Central memory CD8-positive, alpha-beta T cell (primary cell): ENCODE measurements around the gene PIK3CB.
"Not testable (repeated sequence)": the region's sequence is repeated elsewhere in the genome, so short reads cannot be mapped to it uniquely, and the experiment has no call there.

Source experiments
- ATAC-seq: fragments of 150-1000 bp; cut with Tn5 transposase; replicated peaks from 2 replicates; pipeline ENCODE4 v1.10.0; 2022; ENCODE audit warnings: mild to moderate bottlenecking, moderate FRiP score, moderate number of reproducible peaks; ENCODE audit not compliant: poor library complexity, severe bottlenecking; ENCODE audit errors: extremely low read depth
- DNase-seq, 2 donors: peaks; one replicate each; pipeline ENCODE4 v3.0.0; 2021; ENCODE audit warnings: low spot score in 2 of 2
- H3K27ac Mint-ChIP-seq: one replicate; pipeline ENCODE4 v1.8.0; 2022; ENCODE audit warnings: low read depth, mild to moderate bottlenecking, moderate library complexity, mixed read lengths
- H3K27me3 Mint-ChIP-seq: one replicate; pipeline ENCODE4 v1.8.0; 2022; ENCODE audit warnings: mixed read lengths
- H3K36me3 Mint-ChIP-seq: one replicate; pipeline ENCODE4 v1.8.0; 2022; ENCODE audit warnings: mild to moderate bottlenecking, moderate library complexity, mixed read lengths; ENCODE audit not compliant: insufficient read depth
- H3K4me1 Mint-ChIP-seq: one replicate; pipeline ENCODE4 v1.8.0; 2022; ENCODE audit warnings: mixed read lengths
- H3K4me3 Mint-ChIP-seq: one replicate; pipeline ENCODE4 v1.8.0; 2022; ENCODE audit warnings: mild to moderate bottlenecking, moderate library complexity, mixed read lengths
- H3K9me3 Mint-ChIP-seq: one replicate; pipeline ENCODE4 v1.8.0; 2022; ENCODE audit warnings: mixed read lengths

PIK3CB gene

DNA sequence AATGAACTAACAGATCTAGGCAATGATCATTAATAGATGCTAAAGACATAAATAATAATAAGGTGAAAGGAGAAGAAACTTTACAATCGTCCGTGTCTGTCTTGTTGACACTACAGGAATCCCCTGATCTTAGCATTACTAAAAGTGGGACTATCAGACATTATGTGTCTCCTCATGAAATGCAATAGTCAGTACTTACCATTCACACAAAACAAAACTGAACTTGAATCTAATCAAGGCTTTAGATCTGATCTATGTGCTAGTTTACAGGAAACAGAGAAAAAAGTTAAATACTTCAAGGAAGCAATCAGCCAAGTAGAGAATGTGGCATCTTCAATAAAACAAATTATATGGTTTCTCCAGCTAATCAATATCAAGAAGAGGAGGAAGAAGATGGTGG, 73.7 kb downstream of the PIK3CB start:
- Mint-ChIP-seq H3K27me3 (no peaks in the 10 kb centered on the region), H3K27ac (peak overlapping the region; percentile 62), H3K36me3 (peaks cover 8% of the 10 kb centered on the region), H3K4me1 (peaks cover 35% of the 10 kb centered on the region), H3K9me3 (no peaks in the 10 kb centered on the region), H3K4me3 (no peak overlapping the region)
- ATAC-seq (no peak), DNase-seq (no peak)

- H3K36me3 Mint-ChIP-seq, result peaks cover 7% of the 10 kb centered on the region
- no peak overlapping the region for H3K4me3 Mint-ChIP-seq
- no peak overlapping the region for H3K27ac Mint-ChIP-seq
- no peak for DNase-seq
- no peaks in the 10 kb centered on the region for H3K9me3 Mint-ChIP-seq
- H3K27me3 Mint-ChIP-seq, result no peaks in the 10 kb centered on the region
- ATAC-seq, result no peak
- no peaks in the 10 kb centered on the region for H3K4me1 Mint-ChIP-seq
Observed at GRCh38 chr3:138748190-138748589, 86.5 kb downstream of the PIK3CB start.

DNA sequence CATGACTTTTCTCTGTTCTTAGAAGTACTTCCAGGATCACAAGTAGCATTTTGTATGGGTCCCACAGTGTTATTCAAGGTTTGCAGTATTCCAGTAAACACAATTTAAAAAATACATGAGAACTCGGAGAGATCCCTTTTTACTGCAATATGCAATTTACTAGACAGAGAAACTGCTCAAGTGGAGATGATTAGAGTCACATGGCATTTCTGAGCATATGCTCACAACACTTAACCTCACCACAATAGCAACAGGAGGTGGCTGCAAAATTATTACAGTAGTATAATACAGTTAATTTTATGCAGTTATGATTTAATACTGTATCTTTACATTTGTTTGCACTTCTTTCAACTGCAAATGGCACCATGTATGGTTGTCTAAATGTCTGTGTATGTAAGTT, 87.5 kb downstream of the PIK3CB start:
- H3K27me3 Mint-ChIP-seq, result no peaks in the 10 kb centered on the region
- no peaks in the 10 kb centered on the region for H3K4me1 Mint-ChIP-seq
- ATAC-seq (no peak), DNase-seq (no peak)
- peaks cover 1% of the 10 kb centered on the region for H3K36me3 Mint-ChIP-seq
- peak overlapping the region; percentile 82 for H3K27ac Mint-ChIP-seq
- H3K4me3 Mint-ChIP-seq, result no peak overlapping the region
- H3K9me3 Mint-ChIP-seq, result no peaks in the 10 kb centered on the region

GRCh38 chr3:138740072-138740471, 94.7 kb downstream of the PIK3CB start:
- Mint-ChIP-seq H3K4me1 (no peaks in the 10 kb centered on the region), H3K9me3 (no peaks in the 10 kb centered on the region), H3K27ac (no peak overlapping the region), H3K36me3 (peaks cover 14% of the 10 kb centered on the region), H3K27me3 (no peaks in the 10 kb centered on the region), H3K4me3 (no peak overlapping the region)
- no peak for ATAC-seq
- no peak for DNase-seq

DNA sequence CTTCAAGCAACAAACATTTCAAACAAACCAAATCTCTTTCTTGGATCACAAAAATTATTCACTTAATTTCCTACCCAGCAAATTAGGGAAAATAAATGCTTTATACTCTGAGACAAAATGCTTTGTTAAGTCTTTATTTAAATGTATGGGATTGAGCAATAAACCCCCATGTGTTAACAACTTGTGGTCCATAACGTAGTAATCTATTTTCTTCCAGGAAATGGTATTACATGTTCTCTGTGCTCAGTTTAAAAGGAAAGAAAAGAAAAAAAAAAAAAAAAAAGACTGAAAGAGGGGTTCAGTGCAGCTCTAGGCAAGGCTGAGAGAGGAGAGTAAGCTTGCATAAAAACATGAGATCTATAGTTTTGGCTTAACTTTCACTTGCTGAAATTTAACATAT, 102.3 kb downstream of the PIK3CB start:
- Mint-ChIP-seq H3K27ac (no peak overlapping the region), H3K36me3 (peaks cover 15% of the 10 kb centered on the region), H3K4me1 (no peaks in the 10 kb centered on the region), H3K4me3 (no peak overlapping the region), H3K9me3 (no peaks in the 10 kb centered on the region), H3K27me3 (no peaks in the 10 kb centered on the region)
- ATAC-seq, result no peak
- DNase-seq, result no peak

DNA sequence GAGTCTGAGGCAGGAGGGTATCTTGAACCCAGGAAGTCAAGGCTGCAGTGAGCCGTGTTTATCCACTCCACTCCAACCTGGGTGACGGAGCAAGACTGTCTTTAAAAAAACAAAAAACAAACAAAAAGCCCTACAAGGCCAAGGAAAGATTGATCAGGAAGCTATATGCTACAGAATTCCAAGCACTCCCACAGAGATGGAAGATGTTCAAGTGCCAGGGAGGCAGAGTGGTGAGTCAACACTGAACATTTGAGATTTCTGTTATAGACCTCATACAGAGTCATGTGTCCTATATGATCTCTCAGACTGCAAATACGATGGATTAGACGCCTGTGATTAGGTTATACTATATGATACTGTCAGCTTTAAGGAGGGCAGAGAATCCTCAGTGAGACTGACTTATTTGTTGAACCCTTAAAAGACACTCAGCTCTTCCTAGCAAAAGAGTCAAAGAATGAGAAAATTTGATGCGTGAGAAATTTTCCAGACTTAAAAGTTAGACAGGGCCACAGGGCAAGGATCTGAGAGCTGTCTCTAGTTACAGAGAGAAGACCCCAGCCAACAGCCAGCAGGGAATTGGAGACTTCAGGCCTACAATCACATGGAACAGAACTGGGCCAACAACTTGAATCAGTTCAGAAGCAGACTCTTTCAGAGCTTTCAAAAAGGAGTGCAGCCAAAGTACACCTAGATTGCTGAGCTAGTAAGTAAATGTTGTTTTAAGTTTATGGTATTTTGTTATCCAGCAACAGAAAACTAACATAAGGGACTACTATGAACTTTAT, 107.6 kb downstream of the PIK3CB start:
- Mint-ChIP-seq H3K9me3 (no peaks in the 10 kb centered on the region), H3K27ac (peak overlapping the region; percentile 30), H3K4me3 (no peak overlapping the region), H3K27me3 (no peaks in the 10 kb centered on the region), H3K4me1 (no peaks in the 10 kb centered on the region), H3K36me3 (peaks cover 25% of the 10 kb centered on the region)
- DNase-seq (no peak), ATAC-seq (no peak)

DNA sequence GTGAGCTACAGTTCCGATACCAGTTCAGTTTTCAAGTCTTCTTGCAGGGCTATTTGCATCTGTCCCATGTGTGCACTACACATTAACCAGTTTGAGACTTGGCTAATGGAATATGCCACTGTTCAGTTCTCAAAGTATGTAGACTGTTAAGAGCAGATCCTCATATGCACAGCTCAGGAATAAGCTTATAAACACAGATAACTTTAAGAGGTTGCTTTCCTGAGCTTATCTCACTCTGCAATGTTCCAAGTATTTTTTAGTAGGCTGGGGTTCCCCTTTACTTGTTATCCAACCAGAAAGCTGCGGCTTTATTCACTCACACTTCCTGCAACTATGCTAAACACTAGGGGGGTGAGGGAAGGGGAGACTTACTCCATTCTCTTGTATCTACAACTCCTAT, 108.7 kb downstream of the PIK3CB start:
- H3K27ac Mint-ChIP-seq, DNase-seq, H3K4me3 Mint-ChIP-seq, H3K4me1 Mint-ChIP-seq, H3K9me3 Mint-ChIP-seq, H3K27me3 Mint-ChIP-seq, ATAC-seq: not testable (repeated sequence)
- H3K36me3 Mint-ChIP-seq, result peaks cover 19% of the 10 kb centered on the region

DNA sequence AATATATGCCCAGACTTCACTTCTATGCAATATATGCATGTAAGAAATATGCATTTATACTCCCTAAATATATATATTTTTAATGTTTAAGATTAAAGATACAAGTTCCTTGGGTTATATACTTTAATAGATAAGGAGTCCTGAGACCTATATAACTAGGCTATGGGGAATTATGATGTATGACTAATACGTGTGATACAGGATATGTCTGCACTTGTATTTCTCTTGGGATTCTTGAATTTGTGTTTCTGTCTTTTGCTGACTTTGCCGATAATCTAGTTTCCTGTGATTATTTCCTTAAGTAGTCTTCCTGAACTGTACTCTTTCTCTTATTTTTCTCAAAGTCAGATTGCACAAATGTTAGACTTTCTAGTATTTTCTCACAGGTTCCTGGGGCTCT, 109.6 kb downstream of the PIK3CB start:
- H3K27me3 Mint-ChIP-seq, result no peaks in the 10 kb centered on the region
- H3K4me3 Mint-ChIP-seq, result no peak overlapping the region
- H3K4me1 Mint-ChIP-seq, result no peaks in the 10 kb centered on the region
- peaks cover 19% of the 10 kb centered on the region for H3K36me3 Mint-ChIP-seq
- no peak for ATAC-seq
- H3K9me3 Mint-ChIP-seq, result no peaks in the 10 kb centered on the region
- no peak for DNase-seq
- no peak overlapping the region for H3K27ac Mint-ChIP-seq

DNA sequence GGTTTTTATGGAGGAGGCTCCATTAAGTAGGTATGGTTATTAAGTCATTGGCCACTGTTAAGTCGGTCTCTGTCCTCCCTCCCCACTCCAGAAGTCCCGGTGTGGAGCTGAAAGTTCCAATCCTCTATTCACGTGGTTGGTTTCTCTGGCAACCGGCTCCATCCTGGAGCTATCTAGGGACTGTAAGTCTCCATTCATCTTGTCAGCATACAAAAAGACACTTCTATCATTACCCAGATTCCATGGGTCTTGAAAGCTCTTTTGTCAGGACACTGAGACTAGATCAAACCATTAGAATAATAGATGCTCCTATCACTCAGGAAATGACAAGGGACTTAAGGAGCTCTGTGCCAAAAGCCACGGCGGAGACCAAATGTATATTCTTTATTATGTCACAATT, 110.3 kb downstream of the PIK3CB start:
- Mint-ChIP-seq H3K4me3 (no peak overlapping the region), H3K27me3 (no peaks in the 10 kb centered on the region), H3K36me3 (peaks cover 22% of the 10 kb centered on the region), H3K9me3 (no peaks in the 10 kb centered on the region), H3K4me1 (no peaks in the 10 kb centered on the region), H3K27ac (no peak overlapping the region)
- ATAC-seq (no peak), DNase-seq (no peak)

GRCh38 chr3:138718849-138719248, 115.9 kb downstream of the PIK3CB start:
- ATAC-seq (no peak), DNase-seq (no peak)
- H3K9me3 Mint-ChIP-seq, result no peaks in the 10 kb centered on the region
- no peaks in the 10 kb centered on the region for H3K4me1 Mint-ChIP-seq
- no peak overlapping the region for H3K4me3 Mint-ChIP-seq
- no peaks in the 10 kb centered on the region for H3K27me3 Mint-ChIP-seq
- H3K36me3 Mint-ChIP-seq, result peaks cover 9% of the 10 kb centered on the region
- no peak overlapping the region for H3K27ac Mint-ChIP-seq

- H3K27ac Mint-ChIP-seq, result no peak overlapping the region
- no peaks in the 10 kb centered on the region for H3K9me3 Mint-ChIP-seq
- no peak overlapping the region for H3K4me3 Mint-ChIP-seq
- no peaks in the 10 kb centered on the region for H3K4me1 Mint-ChIP-seq
- H3K27me3 Mint-ChIP-seq, result no peaks in the 10 kb centered on the region
- DNase-seq, result no peak
- ATAC-seq, result no peak
- peaks cover 11% of the 10 kb centered on the region for H3K36me3 Mint-ChIP-seq
Observed at GRCh38 chr3:138717348-138717747, 117.4 kb downstream of the PIK3CB start.

GRCh38 chr3:138712086-138712485, 122.6 kb downstream of the PIK3CB start:
- no peak for ATAC-seq
- Mint-ChIP-seq H3K27ac (no peak overlapping the region), H3K27me3 (no peaks in the 10 kb centered on the region), H3K9me3 (no peaks in the 10 kb centered on the region), H3K4me1 (no peaks in the 10 kb centered on the region), H3K4me3 (no peak overlapping the region), H3K36me3 (peaks cover 33% of the 10 kb centered on the region)
- DNase-seq, result no peak

- Mint-ChIP-seq H3K9me3 (no peaks in the 10 kb centered on the region), H3K36me3 (peaks cover 17% of the 10 kb centered on the region), H3K27ac (no peak overlapping the region), H3K27me3 (no peaks in the 10 kb centered on the region), H3K4me3 (no peak overlapping the region), H3K4me1 (no peaks in the 10 kb centered on the region)
- no peak for ATAC-seq
- no peak for DNase-seq
Observed at GRCh38 chr3:138705675-138706074, 129.1 kb downstream of the PIK3CB start.
